Endothelial cell of umbilical vein (primary cell): ENCODE results near the gene NAA60. TPM values are rescaled to one million over a fixed set of nuclear protein-coding genes. Genes with fewer than 3 reads are reported as not detected.
"Not testable (repeated sequence)": the region's sequence is repeated elsewhere in the genome, so short reads cannot be mapped to it uniquely, and the experiment has no call there.

Experiments used
- BruUV-seq: library from RNA; stranded (reverse); fragments of 400-500 nt; replicated peaks from 2 replicates; lab custom pipeline; 2021; lab: Mats Ljungman, UMichigan
- CTCF ChIA-PET: fragments of 300-600, 350-600 bp; sonication (Branson Sonifier 250); formaldehyde crosslinking; loops from one replicate; lab custom pipeline; 2021; ENCODE audit warnings: antibody characterized with exemption, inconsistent platforms; lab: Charles Lee
- POLR2A ChIA-PET: fragments of 300-600, 350-600 bp; sonication (Branson Sonifier 250); formaldehyde crosslinking; loops from one replicate; lab custom pipeline; 2021; ENCODE audit warnings: antibody characterized with exemption, inconsistent platforms; lab: Charles Lee
- DNase-seq: peaks from one replicate; pipeline ENCODE4 v3.0.0-alpha.2; 2011; ENCODE audit warnings: low read depth, low spot score
- FAIRE-seq: peaks from 2 replicates; lab custom pipeline; 2011; peaks lifted over from hg19 to GRCh38; lab: Jason Lieb, UNC
- H2AFZ ChIP-seq: 2 replicates; pipeline ENCODE4 v1.6.0; 2012; ENCODE audit warnings: low read depth, low read length, control low read depth, inconsistent platforms
- H3K27ac ChIP-seq: 2 replicates; pipeline ENCODE4 v1.5.1; 2011; ENCODE audit warnings: low read depth, mild to moderate bottlenecking, control low read depth, low read length, moderate library complexity; ENCODE audit not compliant: insufficient read depth
- H3K27me3 ChIP-seq, 2 experiments: 2 replicates each; pipeline versions ENCODE4 v1.6.0 to v1.6.1; 2011; ENCODE audit warnings: low read length in 2 of 2, mixed read lengths in 1 of 2; ENCODE audit not compliant: control insufficient read depth in 2 of 2, insufficient read depth in 2 of 2
- H3K36me3 ChIP-seq, 2 experiments: 2 replicates in 1 of 2; 3 replicates in 1 of 2; pipeline ENCODE4 v1.5.1; 2011; ENCODE audit warnings: low read length in 2 of 2, mild to moderate bottlenecking in 1 of 2, moderate library complexity in 1 of 2; ENCODE audit not compliant: control insufficient read depth in 2 of 2, insufficient read depth in 2 of 2; ENCODE audit errors: extremely low read depth in 1 of 2
- H3K4me1 ChIP-seq: 3 replicates; pipeline ENCODE4 v1.5.1; 2011; ENCODE audit warnings: mild to moderate bottlenecking, low read length; ENCODE audit not compliant: control insufficient read depth, insufficient read depth; ENCODE audit errors: extremely low read depth
- H3K4me2 ChIP-seq: 2 replicates; pipeline ENCODE4 v1.6.1; 2011; ENCODE audit warnings: low read length, control low read depth, mixed read lengths; ENCODE audit not compliant: insufficient read depth
- H3K4me3 ChIP-seq, 3 experiments: fragments of 200-600 bp in 1 of 3; sonication (generic), shearing (Covaris generic) in 1 of 3; replicated peaks in 1 of 3; 2 replicates each; pipeline ENCODE4 v1.5.1; 2011 to 2016; ENCODE audit warnings: control low read depth in 3 of 3, low read length in 3 of 3, mild to moderate bottlenecking in 2 of 3, inconsistent platforms in 1 of 3, low read depth in 1 of 3, moderate library complexity in 1 of 3; ENCODE audit not compliant: insufficient read depth in 1 of 3
- H3K79me2 ChIP-seq: 2 replicates; pipeline ENCODE4 v1.6.0; 2012; ENCODE audit warnings: low read length, inconsistent platforms; ENCODE audit not compliant: control insufficient read depth, insufficient read depth
- H3K9ac ChIP-seq: replicated peaks from 2 replicates; pipeline ENCODE3; 2011; ENCODE audit warnings: low read length, control low read depth; ENCODE audit not compliant: insufficient read depth; ENCODE audit errors: extremely low read depth
- H3K9me1 ChIP-seq: replicated peaks from 3 replicates; pipeline ENCODE4 v1.6.0; 2011; ENCODE audit warnings: mild to moderate bottlenecking, low read length; ENCODE audit not compliant: control insufficient read depth, insufficient read depth; ENCODE audit errors: extremely low read depth
- H3K9me3 ChIP-seq: replicated peaks from 2 replicates; pipeline ENCODE4 v1.5.1; 2012; ENCODE audit warnings: low read length, inconsistent platforms; ENCODE audit not compliant: control insufficient read depth, insufficient read depth
- H4K20me1 ChIP-seq: replicated peaks from 2 replicates; pipeline ENCODE3; 2011; ENCODE audit warnings: mild to moderate bottlenecking, low read length; ENCODE audit not compliant: control insufficient read depth, insufficient read depth; ENCODE audit errors: extremely low read depth
- EZH2 ChIP-seq: IDR thresholded peaks from 2 replicates; pipeline ENCODE4 v1.6.1; 2012; ENCODE audit warnings: borderline replicate concordance, low read depth, mild to moderate bottlenecking, moderate library complexity, low read length, inconsistent platforms; ENCODE audit not compliant: severe bottlenecking
- FOS ChIP-seq: IDR thresholded peaks from 2 replicates; pipeline ENCODE4 v1.6.1; 2011; ENCODE audit warnings: mild to moderate bottlenecking, low read length, moderate library complexity, borderline replicate concordance; ENCODE audit not compliant: insufficient read depth
- MAX ChIP-seq: IDR thresholded peaks from 2 replicates; pipeline ENCODE4 v1.6.1; 2011; ENCODE audit not compliant: insufficient read depth, insufficient read length
- MYC ChIP-seq: IDR thresholded peaks from one replicate; pipeline ENCODE4 v1.6.1; 2011; ENCODE audit warnings: mild to moderate bottlenecking, low read depth, low read length
- POLR2A ChIP-seq: IDR thresholded peaks from 2 replicates; pipeline ENCODE4 v1.6.1; 2012; ENCODE audit warnings: low read depth, mild to moderate bottlenecking, control low read depth, low read length
- dilution Hi-C: fragments of 300-500 bp; cut with MboI; formaldehyde crosslinking; loops from one replicate; pipeline ENCODE4 v1.15.0; 2019; ENCODE audit warnings: low sequenced_read_pairs; ENCODE audit not compliant: extremely low pct_ligation_motif_present
- intact Hi-C: fragments of 100-400 bp; cut with micrococcal nuclease; formaldehyde crosslinking; loops from one replicate; pipeline ENCODE4 v1.10.0; 2022
- polyA plus RNA-seq, 4 experiments: library from polyadenylated mRNA; depleted of rRNA in 3 of 4; stranded (reverse) in 3 of 4; unstranded in 1 of 4; fragments of >200 nt; gene quantifications; 2 replicates each; pipeline versions ENCODE4 v1.2.1 to v1.2.3, GENCODE V29; 2011 to 2012; ENCODE audit warnings: missing spikeins in 1 of 4
- total RNA-seq: library from RNA; stranded (reverse); gene quantifications from 2 replicates; pipeline ENCODE4 v1.2.3, GENCODE V29; 2021
- TF ChIP-seq, protein P1 (sequence below), 2 donors: IDR thresholded peaks; 1 replicate in 1 of 2; 2 replicates in 1 of 2; pipeline ENCODE4 v1.5.1; 2011; ENCODE audit warnings: low read length in 2 of 2, mild to moderate bottlenecking in 2 of 2, moderate library complexity in 2 of 2, control low read depth in 1 of 2, inconsistent platforms in 1 of 2, low read depth in 1 of 2; ENCODE audit not compliant: insufficient read depth in 1 of 2; ENCODE audit errors: extremely low read depth in 1 of 2

NAA60 gene
- total and polyA plus RNA-seq, 2 donors (not counting 3 experiments of a cell fraction or from before 2014, with no cell fraction given) = 22.1 to 42.9 TPM

DNA sequence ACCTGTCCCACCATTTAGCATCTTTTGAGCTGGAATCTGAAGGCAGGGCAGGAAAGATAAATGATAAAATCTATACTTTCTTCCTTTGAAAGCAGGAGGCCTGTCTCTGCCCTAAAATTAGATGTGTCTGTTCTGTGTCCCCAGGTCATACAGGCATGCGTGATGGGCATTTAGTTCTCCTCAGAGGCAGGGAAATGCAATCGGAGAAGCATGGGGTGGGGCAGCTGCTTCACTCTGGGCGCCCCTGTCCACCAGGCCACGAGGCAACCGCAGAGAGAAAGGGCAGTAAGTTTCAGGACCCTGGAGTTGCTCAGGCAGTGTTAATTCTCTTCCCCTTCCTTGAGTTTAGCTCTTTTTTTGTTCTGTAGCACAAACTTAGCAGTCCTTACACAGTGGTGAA, 82.5 kb downstream of the NAA60 start:
- dilution Hi-C loops (no loop called here), intact Hi-C loops (no loop called here)
- no peak overlapping the region for H3K27ac ChIP-seq
- H3K4me1 ChIP-seq = no peaks in the 10 kb centered on the region
- H3K27me3 ChIP-seq = no peaks in the 10 kb centered on the region
- TF ChIP-seq FOS = no peak
- TF ChIP-seq MYC = no peak
- no peak for TF ChIP-seq MAX
- no peak for TF ChIP-seq EZH2
- TF ChIP-seq POLR2A = no peak
- no peak overlapping the region for H3K4me2 ChIP-seq
- H3K4me3 ChIP-seq = no peak overlapping the region
- H3K36me3 ChIP-seq = peaks cover 0 to 21% of the 10 kb centered on the region in 2 experiments
- no peaks in the 10 kb centered on the region for H3K79me2 ChIP-seq
- FAIRE-seq (no peak), DNase-seq (no peak)
- BruUV-seq = no TSS peak
- no peak overlapping the region for H2AFZ ChIP-seq
- no peaks in the 10 kb centered on the region for H3K9me3 ChIP-seq
- no peaks in the 10 kb centered on the region for H4K20me1 ChIP-seq
- no peaks in the 10 kb centered on the region for H3K9me1 ChIP-seq
- ChIA-PET CTCF (interaction anchor here (1.5 to 1.9 kb wide), 3 partner anchors 10 to 164 kb away, joined by 5 to 8 read pairs (median 6); no protein-coding TSS in a partner anchor), POLR2A (no interaction called here)
- no peak overlapping the region for H3K9ac ChIP-seq

DNA sequence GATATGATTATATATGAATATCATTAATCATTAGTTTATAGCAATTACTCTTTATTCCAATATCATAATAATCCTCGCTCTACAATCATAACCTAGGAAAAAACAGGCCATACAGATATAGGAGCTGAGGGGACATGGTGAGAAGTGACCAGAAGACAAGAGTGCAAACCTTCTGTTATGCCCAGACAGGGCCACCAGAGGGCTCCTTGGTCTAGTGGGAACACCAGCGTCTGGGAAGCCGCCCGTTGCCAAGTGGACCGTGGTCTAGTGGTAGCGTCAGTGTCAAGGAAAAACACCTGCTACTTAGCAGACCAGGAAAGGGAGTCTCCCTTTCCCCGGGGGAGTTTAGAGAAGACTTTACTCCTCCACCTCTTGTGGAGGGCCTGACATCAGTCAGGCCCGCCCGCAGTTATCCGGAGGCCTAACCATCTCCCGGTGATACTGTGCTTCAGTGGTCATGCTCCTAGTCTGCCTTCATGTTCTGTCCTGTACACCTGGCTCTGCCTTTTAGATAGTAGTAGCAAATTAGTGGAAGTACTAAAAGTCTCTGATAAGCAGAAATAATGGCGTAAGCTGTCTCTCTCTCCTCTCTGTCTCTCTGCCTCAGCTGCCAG, 83.8 kb downstream of the NAA60 start:
- H3K4me3 ChIP-seq, H3K79me2 ChIP-seq, POLR2A ChIA-PET, H3K4me1 ChIP-seq, BruUV-seq, H3K9ac ChIP-seq, H3K9me3 ChIP-seq, intact Hi-C loops, H3K9me1 ChIP-seq, H3K27ac ChIP-seq, H4K20me1 ChIP-seq, dilution Hi-C loops, H2AFZ ChIP-seq, H3K4me2 ChIP-seq, H3K27me3 ChIP-seq: not testable (repeated sequence)
- TF ChIP-seq, protein P1, sequence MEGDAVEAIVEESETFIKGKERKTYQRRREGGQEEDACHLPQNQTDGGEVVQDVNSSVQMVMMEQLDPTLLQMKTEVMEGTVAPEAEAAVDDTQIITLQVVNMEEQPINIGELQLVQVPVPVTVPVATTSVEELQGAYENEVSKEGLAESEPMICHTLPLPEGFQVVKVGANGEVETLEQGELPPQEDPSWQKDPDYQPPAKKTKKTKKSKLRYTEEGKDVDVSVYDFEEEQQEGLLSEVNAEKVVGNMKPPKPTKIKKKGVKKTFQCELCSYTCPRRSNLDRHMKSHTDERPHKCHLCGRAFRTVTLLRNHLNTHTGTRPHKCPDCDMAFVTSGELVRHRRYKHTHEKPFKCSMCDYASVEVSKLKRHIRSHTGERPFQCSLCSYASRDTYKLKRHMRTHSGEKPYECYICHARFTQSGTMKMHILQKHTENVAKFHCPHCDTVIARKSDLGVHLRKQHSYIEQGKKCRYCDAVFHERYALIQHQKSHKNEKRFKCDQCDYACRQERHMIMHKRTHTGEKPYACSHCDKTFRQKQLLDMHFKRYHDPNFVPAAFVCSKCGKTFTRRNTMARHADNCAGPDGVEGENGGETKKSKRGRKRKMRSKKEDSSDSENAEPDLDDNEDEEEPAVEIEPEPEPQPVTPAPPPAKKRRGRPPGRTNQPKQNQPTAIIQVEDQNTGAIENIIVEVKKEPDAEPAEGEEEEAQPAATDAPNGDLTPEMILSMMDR (IDR thresholded peaks at IDR 0.05; ENCODE audit: extremely low read depth in 1 of 2, insufficient read depth in 1 of 2, low read depth in 1 of 2, low read length in 2 of 2) = peak; percentile 33 to 66
- CTCF ChIA-PET = interaction anchor here (1.0 to 1.9 kb wide), 7 partner anchors 9 to 173 kb away, joined by 3 to 8 read pairs (median 3); partner anchors contain the start of gene SLX4
- peak; percentile 40 for DNase-seq
- peak; percentile 86 for FAIRE-seq
- H3K36me3 ChIP-seq = peaks cover 0 to 21% of the 10 kb centered on the region in 2 experiments
